Activated gamma-delta T cell (primary cell): ENCODE data around the gene CAV2.
A peak's percentile ranks its signal among the peaks of the same experiment; 100 is the strongest.
"Not testable (repeated sequence)": the region's sequence is repeated elsewhere in the genome, so short reads cannot be mapped to it uniquely, and the experiment has no call there.

Experiments used
- DNase-seq: peaks from one replicate; lab custom pipeline; 2025; lab: John Stamatoyannopoulos, UW
- total RNA-seq, 2 donors: gene quantifications; one replicate each; lab custom pipeline; 2026; lab: John Stamatoyannopoulos, UW

Gene CAV2, protein sequence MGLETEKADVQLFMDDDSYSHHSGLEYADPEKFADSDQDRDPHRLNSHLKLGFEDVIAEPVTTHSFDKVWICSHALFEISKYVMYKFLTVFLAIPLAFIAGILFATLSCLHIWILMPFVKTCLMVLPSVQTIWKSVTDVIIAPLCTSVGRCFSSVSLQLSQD
- total RNA-seq: 0 to 0.22 reads per million in 2 donors

DNA sequence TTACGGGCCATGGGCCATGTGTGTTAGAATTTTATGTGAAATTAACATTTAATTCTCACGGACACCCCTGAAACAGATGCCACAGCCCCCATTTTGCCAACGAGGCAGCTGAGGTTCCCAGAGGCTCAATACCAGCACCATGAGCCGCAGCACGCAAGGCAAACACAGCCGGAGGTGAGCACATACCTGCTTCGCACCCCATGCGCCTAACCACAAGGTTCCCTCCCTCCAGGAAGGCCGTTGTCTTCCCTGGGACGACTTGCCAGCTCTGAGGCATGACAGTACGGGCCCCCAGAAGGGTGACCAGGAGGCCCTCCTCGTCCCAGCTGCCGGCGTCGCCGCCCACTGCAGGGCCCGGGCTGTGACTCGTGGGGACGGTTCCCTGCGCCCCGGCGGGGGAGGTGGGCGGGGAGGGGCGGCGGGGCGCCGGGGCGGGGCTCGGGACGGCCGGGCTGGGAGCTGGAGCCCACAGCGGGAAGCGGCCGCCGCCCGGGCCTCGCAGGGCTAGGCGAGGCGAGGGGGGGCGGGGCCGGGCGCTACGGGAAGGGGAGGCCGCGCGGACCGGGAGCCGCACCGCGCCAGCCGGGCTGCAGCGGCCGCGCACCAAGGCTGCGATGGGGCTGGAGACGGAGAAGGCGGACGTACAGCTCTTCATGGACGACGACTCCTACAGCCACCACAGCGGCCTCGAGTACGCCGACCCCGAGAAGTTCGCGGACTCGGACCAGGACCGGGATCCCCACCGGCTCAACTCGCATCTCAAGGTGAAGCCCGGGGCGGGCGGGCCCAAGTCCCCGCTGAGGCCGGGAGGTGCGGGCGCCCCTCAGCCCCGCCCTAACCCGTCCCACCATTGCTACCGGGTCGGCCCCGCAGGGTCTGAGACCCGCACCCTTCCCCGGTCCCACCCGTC, at the start of gene CAV2:
Gene CAV2, plus strand, starts transcription at position 571 of the 910 bp plus-strand sequence. Its CDS starts 44 bp downstream, at position 615.
- DNase-seq: peak; percentile 14

DNA sequence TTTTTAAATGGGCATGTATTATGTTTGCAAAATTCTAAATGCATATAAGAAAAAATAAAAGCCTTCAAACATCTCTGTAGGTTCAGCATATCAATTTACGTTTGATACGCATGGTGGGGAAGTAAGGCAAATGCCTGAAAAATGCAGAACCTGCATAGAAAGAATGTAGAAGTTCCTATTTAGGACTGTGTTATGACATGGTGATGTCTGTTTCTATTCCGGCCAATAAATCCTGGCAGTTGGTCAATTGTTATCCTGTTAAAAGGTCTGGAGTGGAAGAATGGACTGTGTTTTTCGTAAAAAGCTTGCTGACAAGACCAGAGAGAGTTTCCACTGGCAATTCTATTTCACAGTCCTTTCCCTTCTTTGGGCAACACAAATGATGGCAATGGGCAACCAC, 49.6 kb upstream of the CAV2 start:
- DNase-seq: no peak

DNA sequence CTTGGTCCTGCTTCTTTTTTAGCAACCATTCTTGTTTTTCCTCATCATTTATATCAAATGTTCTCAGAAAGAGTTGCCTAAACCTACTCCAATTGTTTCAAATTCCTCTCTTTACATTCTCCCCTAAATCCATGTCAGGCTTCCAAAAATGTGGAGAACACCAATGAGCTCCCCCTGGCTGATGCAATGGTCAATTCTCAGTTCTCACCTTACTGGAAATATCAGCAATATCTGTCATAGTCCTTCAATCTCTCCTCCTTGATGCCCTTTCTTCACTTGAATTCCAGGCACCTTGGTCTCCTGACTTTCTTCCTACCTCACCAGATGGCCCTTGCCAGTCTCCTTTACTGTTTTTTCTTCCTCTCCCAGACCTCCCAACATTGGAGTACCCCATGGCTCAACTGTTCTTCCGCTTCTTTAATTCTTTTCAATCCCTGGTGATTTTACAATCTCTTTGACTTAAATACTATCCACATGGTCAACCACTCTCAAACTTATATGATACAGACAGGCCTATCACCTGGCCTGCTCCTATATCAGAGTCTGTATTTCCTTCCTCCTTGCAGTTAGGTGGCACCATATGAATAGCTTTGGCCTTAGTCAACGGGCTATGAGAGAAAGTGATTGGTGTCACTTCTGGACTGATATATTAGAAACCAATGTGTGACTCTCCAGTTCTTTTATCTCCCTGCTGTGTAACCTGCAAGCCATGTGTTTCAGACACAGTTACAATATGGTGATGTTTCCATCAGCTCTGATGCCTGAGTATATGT, 47.4 kb upstream of the CAV2 start:
- DNase-seq: no peak

DNA sequence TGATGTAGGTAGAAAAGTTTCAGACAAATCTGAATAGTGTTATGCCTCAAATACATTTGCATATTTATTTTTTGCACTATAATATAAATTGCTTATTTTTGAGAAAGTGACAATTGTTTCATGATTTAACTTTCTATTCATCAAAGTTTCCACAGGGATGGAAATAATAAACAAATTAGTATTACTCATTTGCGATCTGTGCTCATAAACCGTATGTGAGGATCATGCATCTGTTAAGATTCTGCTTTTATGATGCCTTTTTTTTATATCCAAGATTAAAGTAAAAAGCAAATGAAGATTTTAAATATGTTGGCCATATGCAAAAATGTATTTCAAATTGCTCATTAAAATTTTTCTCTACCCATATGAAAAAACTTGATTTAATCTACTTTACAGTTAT, 45.2 kb upstream of the CAV2 start:
- DNase-seq: no peak

DNA sequence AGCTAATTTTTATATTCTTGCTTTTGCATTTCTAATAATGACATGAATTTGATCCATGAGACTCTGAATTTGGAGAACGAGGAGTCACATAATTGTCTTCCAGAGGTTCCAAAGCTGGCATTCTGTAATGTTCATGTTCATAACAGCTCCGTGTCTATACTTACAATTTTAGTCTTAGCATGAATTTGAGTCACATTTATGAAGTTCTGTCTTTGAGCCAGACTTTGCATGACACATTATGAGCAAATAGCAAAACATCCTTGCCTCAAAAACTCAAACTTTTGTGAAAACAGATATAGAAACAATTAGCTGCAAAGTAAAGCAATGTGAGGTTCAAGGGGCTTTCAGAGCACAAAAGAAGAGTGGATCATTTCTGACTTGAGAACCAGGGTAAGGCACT, 44.5 kb upstream of the CAV2 start:
- DNase-seq: no peak

DNA sequence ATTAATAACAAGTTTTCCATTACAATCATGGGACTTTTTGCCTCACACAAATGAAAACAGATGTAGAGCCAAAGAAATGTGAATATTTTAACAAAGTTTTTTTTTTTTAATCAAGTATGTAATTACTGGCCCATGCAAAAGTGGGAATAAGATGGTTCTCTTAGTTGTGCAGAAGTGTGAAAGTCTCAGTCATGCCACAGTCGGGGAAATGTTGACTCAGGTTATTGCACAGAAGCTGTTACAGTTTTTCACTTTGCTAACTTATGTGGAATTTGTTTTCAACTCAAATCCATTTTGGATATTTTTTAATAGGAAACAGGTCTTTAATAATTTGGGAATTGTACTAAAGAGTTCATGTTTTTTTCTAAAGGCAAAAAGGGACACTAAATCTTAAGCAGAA, 44.0 kb upstream of the CAV2 start:
- DNase-seq: no peak

DNA sequence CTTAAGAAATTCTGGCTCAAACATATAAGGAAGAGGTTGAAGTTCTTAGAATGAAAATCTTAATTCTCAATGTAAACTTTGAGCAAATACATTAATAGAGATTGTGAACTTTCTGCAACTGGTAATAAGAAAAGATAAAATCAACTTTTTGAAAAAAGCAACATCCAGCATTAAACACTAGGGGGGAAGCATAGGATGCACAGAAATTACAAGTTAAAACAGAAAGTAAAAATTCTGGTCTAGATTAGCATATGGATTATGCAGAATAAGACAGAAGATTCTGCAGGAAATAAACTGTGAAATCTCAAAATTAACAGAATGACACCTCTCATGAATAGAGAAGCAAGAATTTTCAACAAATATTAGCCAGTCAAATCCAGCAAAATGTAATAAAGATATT, 38.0 kb upstream of the CAV2 start:
- DNase-seq: no peak

DNA sequence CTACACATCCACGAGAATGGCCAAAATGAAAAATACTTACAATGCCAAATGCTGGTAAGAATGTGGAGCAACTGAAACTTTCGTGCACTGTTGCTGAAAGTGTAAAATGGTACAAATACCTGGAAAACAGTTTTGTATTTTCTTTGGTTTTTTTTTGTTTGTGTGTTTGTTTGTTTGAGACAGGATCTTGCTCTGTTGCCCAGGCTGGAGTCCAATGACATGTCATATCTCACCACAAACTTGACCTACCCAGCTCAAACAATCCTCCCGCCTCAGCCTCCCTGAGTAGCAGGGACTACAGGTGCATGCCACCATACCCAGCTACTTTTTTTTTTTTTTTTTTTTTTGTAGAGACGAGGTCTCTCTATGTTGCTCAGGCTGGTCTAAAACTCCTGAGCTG, 35.6 kb upstream of the CAV2 start:
- no peak for DNase-seq

DNA sequence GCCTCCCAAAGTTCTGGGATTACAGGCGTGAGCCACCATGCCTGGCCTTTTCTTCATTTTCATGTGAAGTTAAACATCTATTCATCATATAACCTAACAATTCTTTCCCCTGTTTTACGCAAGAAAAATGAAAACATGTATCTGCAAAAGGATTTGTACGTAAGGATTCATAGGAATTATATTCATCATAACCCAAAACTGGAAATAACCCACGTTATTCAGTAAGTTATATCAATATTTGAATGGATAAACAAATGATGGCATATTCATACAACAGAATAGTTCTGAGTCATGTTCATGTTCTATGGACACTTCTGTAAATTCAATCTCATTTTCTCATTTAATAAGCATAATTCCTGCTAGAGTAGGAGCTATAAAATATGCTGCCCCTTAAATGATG, 35.2 kb upstream of the CAV2 start:
- no peak for DNase-seq

DNA sequence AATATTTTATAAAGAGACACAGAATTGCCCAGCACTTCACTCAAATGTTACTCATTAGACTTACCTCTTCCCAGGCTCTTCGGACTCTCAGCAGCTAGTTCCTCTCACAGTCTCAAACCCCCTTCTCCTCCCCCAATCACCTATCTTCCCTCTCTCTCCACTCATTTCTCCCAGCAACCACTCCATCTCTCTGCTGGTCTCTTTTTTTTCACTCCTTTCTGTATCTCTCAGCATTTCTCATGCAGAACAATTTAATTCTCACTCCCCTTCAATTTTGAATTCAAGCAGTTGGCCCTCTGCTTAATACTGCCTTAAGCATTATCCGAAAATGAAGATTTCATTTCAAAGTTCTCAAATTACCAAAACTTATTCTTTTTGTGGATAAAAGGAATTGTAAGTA, 34.4 kb upstream of the CAV2 start:
- no peak for DNase-seq

DNA sequence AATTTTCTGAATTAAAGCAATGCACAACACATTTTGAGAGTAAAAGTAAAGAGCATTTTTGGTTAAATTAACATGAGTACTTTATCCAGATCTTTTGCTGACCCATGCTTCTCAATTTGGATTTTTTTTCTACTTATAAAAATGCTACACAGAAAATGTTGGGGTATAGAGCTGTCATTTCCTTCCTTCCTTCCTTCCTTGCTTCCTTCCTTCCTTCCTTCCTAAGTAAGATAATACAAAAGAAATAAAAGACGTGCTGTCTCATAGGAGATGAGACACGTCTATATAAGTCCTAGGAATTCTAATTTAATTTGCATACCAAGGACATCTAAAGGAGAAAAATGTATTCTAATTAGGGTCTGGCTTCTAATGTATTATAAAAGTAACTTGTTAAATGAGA, 31.0 kb upstream of the CAV2 start:
- DNase-seq: no peak

DNA sequence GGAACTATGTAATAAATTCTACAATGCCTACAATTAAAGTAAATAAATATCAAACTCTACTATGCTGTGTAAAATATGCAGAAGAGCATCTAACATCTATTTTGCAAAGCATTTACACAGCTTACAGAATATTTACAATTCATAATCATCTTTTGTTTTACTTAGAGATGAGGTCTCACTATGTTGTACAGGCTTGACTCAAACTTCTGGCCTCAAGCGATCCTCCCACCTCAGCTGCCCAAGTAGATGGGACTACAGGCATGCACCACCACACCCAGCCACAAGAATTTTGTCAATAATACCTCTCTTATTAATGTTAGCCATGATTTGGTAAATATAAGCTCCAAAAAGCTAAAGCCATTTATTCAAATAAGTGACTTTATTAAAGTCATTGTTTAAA, 21.9 kb upstream of the CAV2 start:
- no peak for DNase-seq

DNA sequence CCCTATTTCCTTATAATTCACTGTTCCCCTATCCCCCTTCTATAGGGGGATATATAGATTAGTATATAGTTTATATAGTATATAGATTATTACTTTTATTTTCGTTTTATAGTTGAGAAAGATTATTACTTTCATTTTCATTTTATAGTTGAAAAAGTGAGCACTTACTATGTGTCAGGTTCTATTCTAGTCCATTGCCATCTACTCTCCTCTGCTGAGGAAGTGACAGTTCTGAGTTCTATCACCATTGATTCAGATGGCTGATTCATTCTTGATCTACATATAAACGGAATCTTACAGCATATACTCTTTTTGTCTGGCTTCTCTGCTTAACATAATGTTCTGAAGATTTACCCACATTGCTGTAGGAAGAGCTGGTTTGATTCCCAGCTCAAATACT, 20.7 kb upstream of the CAV2 start:
- no peak for DNase-seq

DNA sequence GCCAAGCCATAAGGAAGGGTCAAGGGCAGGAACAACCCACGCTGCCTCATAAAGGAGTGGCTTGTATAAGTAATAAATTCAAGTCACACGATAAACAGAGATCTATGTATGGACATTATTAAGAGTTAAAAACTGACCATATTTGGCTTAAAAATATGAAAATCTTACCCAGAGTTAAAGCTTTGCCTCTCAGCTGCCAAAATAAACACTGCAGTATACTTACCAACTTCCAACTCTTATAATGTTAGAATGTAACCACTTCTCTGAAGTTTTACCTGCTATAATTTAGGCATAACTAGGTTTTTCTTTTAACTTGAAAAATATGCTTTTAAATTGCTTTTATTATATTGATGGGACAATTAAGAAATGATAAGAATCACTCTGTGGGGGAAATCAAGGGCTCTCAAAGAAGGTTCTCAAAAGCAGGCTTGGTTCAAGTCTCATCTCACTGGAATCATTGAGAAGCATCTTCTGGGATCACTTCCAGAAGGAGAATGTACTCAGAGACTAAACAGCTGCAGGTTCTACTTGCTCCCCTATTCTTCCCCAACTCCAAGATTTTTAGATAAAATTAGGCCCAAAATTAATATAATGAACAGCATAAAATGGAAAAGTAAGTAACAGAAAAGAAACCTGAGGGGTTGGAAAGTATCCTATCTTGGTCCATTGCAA, 16.1 kb upstream of the CAV2 start:
- no peak for DNase-seq

DNA sequence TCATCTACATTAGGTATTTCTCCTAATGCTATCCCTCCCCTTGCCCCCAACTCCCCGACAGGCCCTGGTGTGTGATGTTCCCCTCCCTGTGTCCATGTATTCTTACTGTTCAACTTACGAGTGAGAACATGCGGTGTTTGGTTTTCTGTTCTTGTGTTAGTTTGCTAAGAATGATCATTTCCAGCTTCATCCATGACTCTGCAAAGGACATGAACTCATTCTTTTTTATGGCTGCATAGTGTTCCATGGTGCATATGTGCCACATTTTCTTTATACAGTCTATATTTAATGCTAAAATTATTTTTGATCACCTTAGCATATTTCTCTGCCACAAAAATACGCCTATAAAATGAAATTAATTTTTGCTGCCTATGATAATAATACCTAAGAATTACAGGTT, 15.1 kb upstream of the CAV2 start:
- DNase-seq: not testable (repeated sequence)

DNA sequence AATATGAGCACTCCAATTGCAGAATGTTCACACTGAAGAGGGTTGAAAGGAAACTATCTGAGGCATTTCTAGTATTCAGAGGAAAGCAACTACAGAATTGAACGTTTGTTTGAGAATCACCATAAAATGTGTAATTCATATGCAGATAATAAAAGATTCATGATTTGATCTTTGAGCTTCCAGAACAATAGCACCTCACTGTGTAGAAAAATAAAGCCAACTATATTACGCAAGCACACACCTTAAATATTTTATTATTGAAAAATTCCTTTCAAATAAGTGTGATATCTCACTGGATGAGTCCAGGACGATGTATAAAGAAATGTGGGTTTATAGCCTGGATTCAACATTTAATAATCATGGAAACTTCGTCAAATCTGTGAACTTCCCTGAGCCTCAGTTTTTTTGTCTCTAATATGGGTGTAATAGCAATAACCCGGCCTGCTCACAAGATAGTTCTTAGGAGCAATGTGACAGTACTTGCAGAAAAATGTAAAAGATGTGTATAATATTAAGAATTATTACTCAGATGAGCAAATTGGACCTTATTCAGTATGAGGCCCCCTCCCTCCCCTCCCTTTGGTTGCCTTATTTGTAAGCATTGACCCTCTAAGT, 11.5 kb upstream of the CAV2 start:
- no peak for DNase-seq

DNA sequence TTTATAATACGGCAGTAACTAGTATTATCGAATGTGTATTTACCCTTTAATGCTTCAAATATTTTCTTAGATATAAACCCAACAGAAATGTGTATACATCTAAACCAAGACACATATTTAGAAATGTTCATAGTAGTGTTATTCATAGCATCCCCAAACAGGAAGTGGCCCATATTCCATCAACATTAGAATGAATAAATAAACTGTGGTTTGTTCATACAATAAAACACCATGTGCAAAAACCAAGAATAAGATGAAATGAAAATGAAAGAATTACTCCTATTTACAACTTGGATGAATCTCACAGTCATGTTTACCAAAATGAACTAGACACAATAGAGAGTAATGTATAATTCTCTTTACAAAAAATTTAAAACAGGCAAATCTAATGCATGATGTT, 9.2 kb upstream of the CAV2 start:
- no peak for DNase-seq

DNA sequence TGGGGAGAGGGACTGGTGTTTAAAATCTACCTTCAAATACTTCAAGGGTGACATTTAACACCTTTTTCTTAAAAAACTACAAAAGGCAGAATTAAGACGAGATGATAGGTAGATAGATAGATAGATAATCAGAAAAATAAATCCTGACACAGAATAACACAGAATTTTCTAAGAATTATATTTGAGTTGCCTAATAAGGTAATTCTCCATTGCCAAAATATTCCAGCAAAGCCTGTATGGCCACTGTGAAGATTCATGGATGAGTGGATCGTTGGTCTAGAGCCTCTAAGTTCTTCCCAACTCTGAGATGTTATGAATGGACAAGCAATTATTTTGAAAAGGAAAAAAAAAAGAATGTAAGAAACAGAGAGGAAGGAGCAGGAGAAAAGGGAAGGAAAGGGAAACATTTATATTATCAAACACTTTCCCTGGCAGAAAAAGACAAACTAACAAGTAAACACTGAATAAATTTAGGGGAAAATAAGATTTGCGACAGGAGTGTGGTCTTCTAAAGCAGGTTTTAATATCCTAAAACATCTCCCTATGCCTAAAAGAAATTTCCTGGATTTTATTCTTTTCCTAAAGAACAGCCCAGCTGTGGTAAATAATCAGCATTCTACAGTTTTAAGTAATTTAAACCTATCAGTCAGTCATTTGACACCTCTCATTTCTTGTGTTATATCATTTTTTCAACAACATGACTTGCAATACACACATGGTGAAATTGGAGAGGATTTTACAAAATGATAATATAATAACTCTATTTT, 7.5 kb upstream of the CAV2 start:
- no peak for DNase-seq

DNA sequence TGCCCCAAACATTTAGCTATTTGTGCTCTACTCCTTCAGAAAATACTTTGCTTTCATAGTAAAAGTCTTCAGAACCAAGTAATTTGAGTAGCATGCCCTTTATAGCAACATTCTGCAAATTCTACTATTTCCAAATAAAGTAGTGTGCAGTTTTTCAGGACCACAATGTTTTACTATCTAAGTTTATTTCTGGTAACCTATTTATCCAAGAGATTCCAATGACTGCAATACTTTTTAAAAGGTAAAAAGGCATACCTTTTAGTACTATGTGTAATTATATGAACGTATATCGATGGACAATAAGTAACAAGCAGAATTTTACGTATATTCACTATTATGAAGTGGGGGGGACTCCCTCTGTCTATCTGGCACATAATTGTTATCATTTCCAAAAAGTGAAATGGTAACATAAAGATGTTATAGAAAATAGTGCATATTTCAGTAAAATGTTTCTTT, 6.9 kb upstream of the CAV2 start:
- no peak for DNase-seq

DNA sequence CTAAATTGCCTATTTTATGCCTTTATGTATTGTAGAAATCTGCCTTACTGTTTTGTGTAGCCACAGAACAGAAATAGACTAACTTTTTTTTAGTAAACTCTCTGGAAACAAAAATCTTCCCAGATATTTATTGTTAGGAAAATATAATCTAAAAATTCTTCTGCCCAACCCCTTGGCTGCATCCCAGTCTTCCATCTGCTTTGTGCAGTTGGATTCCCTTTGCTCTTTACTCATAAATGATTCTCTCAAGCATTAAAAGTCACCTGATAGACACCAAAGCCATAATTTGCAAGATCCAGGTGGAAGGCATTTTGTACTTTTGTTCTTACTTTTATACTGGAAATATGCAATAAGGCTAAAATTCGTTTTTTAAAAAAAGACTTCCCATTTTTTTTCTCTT, 6.1 kb upstream of the CAV2 start:
- DNase-seq: no peak

DNA sequence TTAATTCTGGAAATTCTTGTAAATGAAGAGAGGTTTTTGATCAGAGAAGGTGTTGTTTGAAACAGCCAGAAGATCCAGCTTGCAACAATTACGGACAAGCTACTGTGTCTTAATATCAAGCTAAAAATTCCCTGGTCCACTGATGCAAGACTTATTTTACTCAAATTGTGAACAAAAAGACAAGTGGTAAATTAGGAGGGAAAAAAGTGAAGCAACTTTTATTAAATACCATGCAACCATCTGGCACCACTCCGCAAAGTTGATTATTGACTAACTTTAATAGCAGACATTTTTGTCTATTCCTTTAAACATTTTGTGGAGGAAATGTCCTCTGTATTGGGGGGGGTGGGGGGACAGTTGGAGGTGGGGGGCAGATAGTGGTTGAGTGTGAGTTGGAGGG, 5.1 kb upstream of the CAV2 start:
- no peak for DNase-seq
